Endothelial cell of umbilical vein (primary cell): ENCODE measurements around the gene CCNE1.

Experiments used
- EZH2 ChIP-seq: IDR thresholded peaks from 2 replicates; pipeline ENCODE4 v1.6.1; 2012; ENCODE audit warnings: borderline replicate concordance, low read depth, mild to moderate bottlenecking, moderate library complexity, low read length, inconsistent platforms; ENCODE audit not compliant: severe bottlenecking
- JUN ChIP-seq: IDR thresholded peaks from 2 replicates; pipeline ENCODE4 v1.6.1; 2011; ENCODE audit warnings: borderline replicate concordance, low read depth; ENCODE audit not compliant: insufficient read length, insufficient read depth
- MYC ChIP-seq: IDR thresholded peaks from one replicate; pipeline ENCODE4 v1.6.1; 2011; ENCODE audit warnings: mild to moderate bottlenecking, low read depth, low read length
- POLR2A ChIP-seq: IDR thresholded peaks from 2 replicates; pipeline ENCODE4 v1.6.1; 2012; ENCODE audit warnings: low read depth, mild to moderate bottlenecking, control low read depth, low read length
- POLR2AphosphoS5 ChIP-seq: IDR thresholded peaks from 2 replicates; pipeline ENCODE4 v1.6.1; 2012; ENCODE audit warnings: low read depth, mild to moderate bottlenecking, control low read depth, low read length, moderate library complexity; ENCODE audit not compliant: insufficient read depth
- TF ChIP-seq, protein P1 (sequence below), 2 donors: IDR thresholded peaks; 1 replicate in 1 of 2; 2 replicates in 1 of 2; pipeline ENCODE4 v1.5.1; 2011; ENCODE audit warnings: low read length in 2 of 2, mild to moderate bottlenecking in 2 of 2, moderate library complexity in 2 of 2, control low read depth in 1 of 2, inconsistent platforms in 1 of 2, low read depth in 1 of 2; ENCODE audit not compliant: insufficient read depth in 1 of 2; ENCODE audit errors: extremely low read depth in 1 of 2

DNA sequence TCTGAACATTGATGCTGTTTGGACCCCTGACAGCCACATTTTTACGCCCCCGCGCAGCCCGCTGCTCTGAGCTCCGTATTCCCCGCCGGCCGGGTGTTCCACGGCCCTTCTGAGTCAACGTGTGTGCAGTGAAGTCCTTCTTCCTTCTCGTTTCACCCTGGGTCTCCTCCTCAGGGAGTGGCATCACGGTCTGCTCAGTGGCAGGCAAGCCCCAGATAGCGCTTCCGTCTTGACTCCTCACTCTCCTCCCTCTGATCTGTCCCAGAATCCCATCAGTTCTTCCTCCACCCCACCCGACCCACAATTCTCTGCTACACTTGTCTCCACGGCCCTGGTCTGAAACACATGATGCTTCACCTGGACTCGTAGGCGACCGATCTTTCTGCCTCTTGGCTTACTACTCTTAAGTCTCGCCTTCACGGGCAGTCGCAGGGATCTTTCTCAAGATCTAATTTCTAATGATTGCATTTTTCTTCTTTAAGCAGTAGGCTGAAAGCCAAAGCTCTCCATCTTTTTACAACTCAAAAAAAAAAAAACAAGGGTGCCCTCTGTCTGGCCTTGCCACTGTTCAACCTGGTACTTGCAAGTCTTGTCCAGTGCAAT is 33.9 kb downstream of the CCNE1 start:
- TF ChIP-seq POLR2AphosphoS5, result no peak
- no peak for TF ChIP-seq JUN
- TF ChIP-seq, protein P1, sequence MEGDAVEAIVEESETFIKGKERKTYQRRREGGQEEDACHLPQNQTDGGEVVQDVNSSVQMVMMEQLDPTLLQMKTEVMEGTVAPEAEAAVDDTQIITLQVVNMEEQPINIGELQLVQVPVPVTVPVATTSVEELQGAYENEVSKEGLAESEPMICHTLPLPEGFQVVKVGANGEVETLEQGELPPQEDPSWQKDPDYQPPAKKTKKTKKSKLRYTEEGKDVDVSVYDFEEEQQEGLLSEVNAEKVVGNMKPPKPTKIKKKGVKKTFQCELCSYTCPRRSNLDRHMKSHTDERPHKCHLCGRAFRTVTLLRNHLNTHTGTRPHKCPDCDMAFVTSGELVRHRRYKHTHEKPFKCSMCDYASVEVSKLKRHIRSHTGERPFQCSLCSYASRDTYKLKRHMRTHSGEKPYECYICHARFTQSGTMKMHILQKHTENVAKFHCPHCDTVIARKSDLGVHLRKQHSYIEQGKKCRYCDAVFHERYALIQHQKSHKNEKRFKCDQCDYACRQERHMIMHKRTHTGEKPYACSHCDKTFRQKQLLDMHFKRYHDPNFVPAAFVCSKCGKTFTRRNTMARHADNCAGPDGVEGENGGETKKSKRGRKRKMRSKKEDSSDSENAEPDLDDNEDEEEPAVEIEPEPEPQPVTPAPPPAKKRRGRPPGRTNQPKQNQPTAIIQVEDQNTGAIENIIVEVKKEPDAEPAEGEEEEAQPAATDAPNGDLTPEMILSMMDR (IDR thresholded peaks at IDR 0.05; ENCODE audit: extremely low read depth in 1 of 2, insufficient read depth in 1 of 2, low read depth in 1 of 2, low read length in 2 of 2), result no peak
- no peak for TF ChIP-seq EZH2
- no peak for TF ChIP-seq MYC
- no peak for TF ChIP-seq POLR2A
